ENCODE data around the gene P2RY14.

Gene P2RY14

GRCh38 chr3:151224268-151224866 lies 54.0 kb downstream of the P2RY14 start:
- no peak for TF ChIP-seq EZH2 (IDR thresholded peaks at IDR 0.05; ENCODE audit: borderline replicate concordance, low read depth, low read length, severe bottlenecking)
- TF ChIP-seq CTCF (IDR thresholded peaks at IDR 0.05; ENCODE audit: borderline replicate concordance, extremely low read depth, low read length, poor library complexity, severe bottlenecking): no peak
- no peak overlapping the region for H2AFZ ChIP-seq (ENCODE audit: low read depth, low read length)
- ATAC-seq (ENCODE audit: insufficient read depth, low read depth) (no peak), DNase-seq (no peak)
- peaks cover 2% of the 10 kb centered on the region; the same call in 1 of the 2 replicates for H3K36me3 ChIP-seq (ENCODE audit: insufficient read depth, low read length)
- no peaks in the 10 kb centered on the region for H3K79me2 ChIP-seq (ENCODE audit: insufficient read depth, low read length)
- H3K4me1 ChIP-seq (ENCODE audit: insufficient read depth, low read length): peaks cover 15% of the 10 kb centered on the region
- no peak overlapping the region for H3K27ac ChIP-seq (ENCODE audit: low read length)
- H3K9me3 ChIP-seq (ENCODE audit: insufficient read depth, low read length, severe bottlenecking): peaks cover 5% of the 10 kb centered on the region
- H3K4me3 ChIP-seq (ENCODE audit: low read depth in 1 of 2, low read length in 2 of 2): no peak overlapping the region
- no peaks in the 10 kb centered on the region for H4K20me1 ChIP-seq (ENCODE audit: insufficient read depth, low read length)
- no peak overlapping the region for H3K9ac ChIP-seq (ENCODE audit: low read depth, low read length)
- no peaks in the 10 kb centered on the region for H3K27me3 ChIP-seq (ENCODE audit: insufficient read depth, low read length, poor library complexity)
- H3K4me2 ChIP-seq (ENCODE audit: insufficient read depth, low read length): no peak overlapping the region

- Histone ChIP-seq H3K9ac (ENCODE audit: low read depth, low read length) (no peak overlapping the region), H3K27ac (ENCODE audit: low read length) (no peak overlapping the region), H2AFZ (ENCODE audit: low read depth, low read length) (no peak overlapping the region), H3K27me3 (ENCODE audit: insufficient read depth, low read length, poor library complexity) (no peaks in the 10 kb centered on the region), H3K9me3 (ENCODE audit: insufficient read depth, low read length, severe bottlenecking) (peaks cover 5% of the 10 kb centered on the region), H3K4me3 (ENCODE audit: low read depth in 1 of 2, low read length in 2 of 2) (no peak overlapping the region), H3K36me3 (ENCODE audit: insufficient read depth, low read length) (peaks cover 2% of the 10 kb centered on the region; the same call in 1 of the 2 replicates), H4K20me1 (ENCODE audit: insufficient read depth, low read length) (no peaks in the 10 kb centered on the region), H3K4me2 (ENCODE audit: insufficient read depth, low read length) (no peak overlapping the region), H3K79me2 (ENCODE audit: insufficient read depth, low read length) (no peaks in the 10 kb centered on the region), H3K4me1 (ENCODE audit: insufficient read depth, low read length) (no peaks in the 10 kb centered on the region)
- no peak for ATAC-seq (ENCODE audit: insufficient read depth, low read depth)
- TF ChIP-seq EZH2 (IDR thresholded peaks at IDR 0.05; ENCODE audit: borderline replicate concordance, low read depth, low read length, severe bottlenecking) (no peak), CTCF (IDR thresholded peaks at IDR 0.05; ENCODE audit: borderline replicate concordance, extremely low read depth, low read length, poor library complexity, severe bottlenecking) (no peak)
- DNase-seq: no peak
Observed at GRCh38 chr3:151219056-151219455, 59.3 kb downstream of the P2RY14 start.

GRCh38 chr3:151218136-151218535 lies 60.2 kb downstream of the P2RY14 start:
- no peaks in the 10 kb centered on the region for H3K4me1 ChIP-seq (ENCODE audit: insufficient read depth, low read length)
- H3K9me3 ChIP-seq (ENCODE audit: insufficient read depth, low read length, severe bottlenecking): peaks cover 5% of the 10 kb centered on the region
- DNase-seq (no peak), ATAC-seq (ENCODE audit: insufficient read depth, low read depth) (no peak)
- peaks cover 2% of the 10 kb centered on the region; the same call in 1 of the 2 replicates for H3K36me3 ChIP-seq (ENCODE audit: insufficient read depth, low read length)
- no peak overlapping the region for H2AFZ ChIP-seq (ENCODE audit: low read depth, low read length)
- no peaks in the 10 kb centered on the region for H3K79me2 ChIP-seq (ENCODE audit: insufficient read depth, low read length)
- H3K4me2 ChIP-seq (ENCODE audit: insufficient read depth, low read length): no peak overlapping the region
- no peak overlapping the region for H3K9ac ChIP-seq (ENCODE audit: low read depth, low read length)
- no peak overlapping the region for H3K4me3 ChIP-seq (ENCODE audit: low read depth in 1 of 2, low read length in 2 of 2)
- H4K20me1 ChIP-seq (ENCODE audit: insufficient read depth, low read length): no peaks in the 10 kb centered on the region
- H3K27me3 ChIP-seq (ENCODE audit: insufficient read depth, low read length, poor library complexity): no peaks in the 10 kb centered on the region
- H3K27ac ChIP-seq (ENCODE audit: low read length): no peak overlapping the region
- TF ChIP-seq CTCF (IDR thresholded peaks at IDR 0.05; ENCODE audit: borderline replicate concordance, extremely low read depth, low read length, poor library complexity, severe bottlenecking): no peak
- no peak for TF ChIP-seq EZH2 (IDR thresholded peaks at IDR 0.05; ENCODE audit: borderline replicate concordance, low read depth, low read length, severe bottlenecking)

Data from DND-41 (cell line).